OCI-M2 (cell line): ENCODE results near the gene TRPC4.
"Not testable (repeated sequence)": the region's sequence is repeated elsewhere in the genome, so short reads cannot be mapped to it uniquely, and the experiment has no call there.

Source experiments
- DNase-seq: peaks from one replicate; lab custom pipeline; 2025; ENCODE audit not compliant: unreplicated experiment; lab: John Stamatoyannopoulos, UW

The TRPC4 gene

GRCh38 chr13:37835392-37835791 lies 34.2 kb downstream of the TRPC4 start:
- no peak for DNase-seq

- no peak for DNase-seq
Observed at GRCh38 chr13:37833411-37833810, 36.2 kb downstream of the TRPC4 start.

GRCh38 chr13:37816276-37816675 lies 53.3 kb downstream of the TRPC4 start:
- DNase-seq: no peak

- DNase-seq: no peak
Observed at GRCh38 chr13:37811441-37811840, 58.1 kb downstream of the TRPC4 start.

- no peak for DNase-seq
Observed at GRCh38 chr13:37806666-37807065, 62.9 kb downstream of the TRPC4 start.

- no peak for DNase-seq
Observed at GRCh38 chr13:37797631-37798030, 71.9 kb downstream of the TRPC4 start.

- not testable (repeated sequence) for DNase-seq
Observed at GRCh38 chr13:37796795-37797194, 72.8 kb downstream of the TRPC4 start.

- DNase-seq: no peak
Observed at GRCh38 chr13:37795326-37795725, 74.2 kb downstream of the TRPC4 start.

GRCh38 chr13:37791699-37792098 lies 77.9 kb downstream of the TRPC4 start:
- DNase-seq: no peak

- no peak for DNase-seq
Observed at GRCh38 chr13:37788346-37788745, 81.2 kb downstream of the TRPC4 start.

GRCh38 chr13:37777676-37778075 lies 91.9 kb downstream of the TRPC4 start:
- DNase-seq: no peak

- DNase-seq: no peak
Observed at GRCh38 chr13:37775871-37776270, 93.7 kb downstream of the TRPC4 start.

GRCh38 chr13:37772644-37773043 lies 96.9 kb downstream of the TRPC4 start:
- DNase-seq: no peak

- DNase-seq: no peak
Observed at GRCh38 chr13:37769545-37769944, 100.0 kb downstream of the TRPC4 start.

- DNase-seq: no peak
Observed at GRCh38 chr13:37769078-37769477, 100.5 kb downstream of the TRPC4 start.

- DNase-seq: no peak
Observed at GRCh38 chr13:37766502-37766901, 103.1 kb downstream of the TRPC4 start.

- DNase-seq: no peak
Observed at GRCh38 chr13:37755349-37755748, 114.2 kb downstream of the TRPC4 start.

- DNase-seq: no peak
Observed at GRCh38 chr13:37753776-37754175, 115.8 kb downstream of the TRPC4 start.

- no peak for DNase-seq
Observed at GRCh38 chr13:37752146-37752545, 117.4 kb downstream of the TRPC4 start.

- DNase-seq: no peak
Observed at GRCh38 chr13:37751025-37751424, 118.5 kb downstream of the TRPC4 start.

- no peak for DNase-seq
Observed at GRCh38 chr13:37748913-37749312, 120.7 kb downstream of the TRPC4 start.

- no peak for DNase-seq
Observed at GRCh38 chr13:37747071-37747612, 122.4 kb downstream of the TRPC4 start.

GRCh38 chr13:37741536-37741935 lies 128.0 kb downstream of the TRPC4 start:
- DNase-seq: no peak

- no peak for DNase-seq
Observed at GRCh38 chr13:37736045-37736444, 133.5 kb downstream of the TRPC4 start.
